SK-N-MC (cell line): ENCODE measurements around the gene CSF2RB.

Experiments
- DNase-seq: peaks from one replicate; pipeline ENCODE4 v3.0.0-alpha.2; 2011; ENCODE audit warnings: low read depth, low spot score
- H3K27ac ChIP-seq: fragments of 200-600 bp; sonication (generic); 2 replicates; pipeline ENCODE4 v1.5.1; 2016; ENCODE audit warnings: mixed run types
- H3K36me3 ChIP-seq: fragments of 200-600 bp; sonication (generic); 2 replicates; pipeline ENCODE4 v1.6.1; 2017; ENCODE audit warnings: antibody characterized with exemption, low read length, mixed read lengths; ENCODE audit not compliant: insufficient read depth
- H3K4me3 ChIP-seq: fragments of 200-600 bp; sonication (generic); 2 replicates; pipeline ENCODE4 v1.5.1; 2016
- H3K9ac ChIP-seq: fragments of 200-600 bp; sonication (generic); 2 replicates; pipeline ENCODE4 v1.8.0; 2017; ENCODE audit warnings: mixed run types, mixed read lengths; ENCODE audit not compliant: insufficient read length
- H3K9me3 ChIP-seq: fragments of 200-600 bp; sonication (generic); 2 replicates; pipeline ENCODE4 v1.6.1; 2017; ENCODE audit warnings: low read depth, mild to moderate bottlenecking, antibody characterized with exemption, low read length, moderate library complexity, mixed read lengths
- EZH2 ChIP-seq: fragments of 200-600 bp; sonication (generic); IDR thresholded peaks from one replicate; pipeline ENCODE4 v1.6.1; 2017; ENCODE audit warnings: antibody characterized with exemption
- FOXP2 ChIP-seq: optimal IDR thresholded peaks from 2 replicates; pipeline ENCODE3; 2011; ENCODE audit warnings: mild to moderate bottlenecking, moderate library complexity; ENCODE audit not compliant: insufficient read depth; ENCODE audit errors: extremely low read length, control extremely low read depth
- POLR2AphosphoS5 ChIP-seq: IDR thresholded peaks from 2 replicates; pipeline ENCODE4 v1.6.1; 2012; ENCODE audit warnings: mild to moderate bottlenecking, low read depth, low read length, borderline replicate concordance

CSF2RB gene

DNA sequence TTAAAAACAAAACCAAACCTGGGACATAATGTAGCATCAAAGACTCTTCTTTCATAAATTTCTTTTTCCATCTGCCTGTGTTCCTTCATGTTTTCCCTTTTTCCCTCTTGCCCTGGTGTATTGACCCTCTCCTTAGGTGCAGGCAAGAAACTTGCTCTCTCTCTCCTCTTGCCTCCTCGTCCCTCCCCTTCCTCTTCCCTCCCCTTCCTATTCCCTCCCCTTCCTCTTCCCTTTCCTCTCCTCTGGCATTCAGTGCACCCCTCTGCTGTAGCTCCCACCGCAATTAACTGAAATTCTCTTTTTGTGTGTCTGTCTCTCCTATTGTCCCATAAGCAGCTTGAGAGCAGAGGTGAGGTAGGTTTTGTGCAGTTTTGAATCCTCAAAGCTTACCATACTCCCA, 49.9 kb downstream of the CSF2RB start:
- Histone ChIP-seq H3K27ac (no peak overlapping the region), H3K9me3 (no peaks in the 10 kb centered on the region), H3K4me3 (no peak overlapping the region), H3K9ac (no peak overlapping the region), H3K36me3 (no peaks in the 10 kb centered on the region)
- DNase-seq, result no peak
- TF ChIP-seq EZH2 (no peak), POLR2AphosphoS5 (no peak), FOXP2 (no peak)

DNA sequence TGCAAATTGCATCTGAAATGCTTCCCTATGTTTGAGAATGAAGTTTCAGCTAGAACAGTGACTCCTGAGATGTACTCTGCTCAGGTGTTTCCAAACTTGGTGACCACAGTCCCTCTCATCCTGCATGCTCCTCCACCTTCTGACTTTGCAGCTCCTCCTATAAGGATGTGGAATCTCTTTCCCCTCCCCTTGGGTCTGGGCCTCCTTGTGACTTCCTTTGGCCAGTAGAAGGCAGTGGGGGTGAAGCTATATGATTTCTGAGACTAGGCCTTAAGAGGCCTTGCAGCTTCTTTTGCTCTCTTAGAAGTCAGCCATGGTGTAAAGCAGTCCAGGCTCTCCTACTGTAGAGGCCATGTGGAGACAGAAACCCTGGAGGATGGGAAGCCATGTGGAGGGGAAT, 50.7 kb downstream of the CSF2RB start:
- no peak for DNase-seq
- H3K27ac ChIP-seq, result no peak overlapping the region
- no peak overlapping the region for H3K4me3 ChIP-seq
- TF ChIP-seq EZH2, result no peak
- no peak for TF ChIP-seq FOXP2
- TF ChIP-seq POLR2AphosphoS5, result no peak
- H3K9me3 ChIP-seq, result no peaks in the 10 kb centered on the region
- H3K9ac ChIP-seq, result no peak overlapping the region
- no peaks in the 10 kb centered on the region for H3K36me3 ChIP-seq

DNA sequence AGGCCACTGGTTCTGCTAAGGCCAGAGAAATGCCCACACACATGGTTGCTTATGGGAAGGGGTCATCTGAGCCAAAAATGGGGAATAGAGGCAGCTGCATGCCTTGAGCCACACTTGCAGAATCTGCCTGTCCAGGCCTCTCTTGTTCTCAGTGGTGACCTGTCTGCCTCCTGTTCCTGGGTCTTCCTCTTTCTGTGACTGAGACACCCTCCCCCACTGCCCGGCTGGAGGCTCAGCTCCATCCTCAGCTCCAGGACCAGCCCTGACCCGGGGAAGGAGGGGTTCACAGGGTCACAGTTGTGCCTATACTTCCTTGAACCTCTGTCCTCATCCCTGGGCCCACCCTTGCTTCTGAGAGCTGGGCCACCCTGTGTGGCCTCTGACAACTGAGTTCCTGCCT, 52.3 kb downstream of the CSF2RB start:
- DNase-seq, result no peak
- Histone ChIP-seq H3K36me3 (no peaks in the 10 kb centered on the region), H3K27ac (no peak overlapping the region), H3K9me3 (no peaks in the 10 kb centered on the region), H3K9ac (no peak overlapping the region), H3K4me3 (no peak overlapping the region)
- TF ChIP-seq POLR2AphosphoS5 (no peak), EZH2 (no peak), FOXP2 (no peak)

DNA sequence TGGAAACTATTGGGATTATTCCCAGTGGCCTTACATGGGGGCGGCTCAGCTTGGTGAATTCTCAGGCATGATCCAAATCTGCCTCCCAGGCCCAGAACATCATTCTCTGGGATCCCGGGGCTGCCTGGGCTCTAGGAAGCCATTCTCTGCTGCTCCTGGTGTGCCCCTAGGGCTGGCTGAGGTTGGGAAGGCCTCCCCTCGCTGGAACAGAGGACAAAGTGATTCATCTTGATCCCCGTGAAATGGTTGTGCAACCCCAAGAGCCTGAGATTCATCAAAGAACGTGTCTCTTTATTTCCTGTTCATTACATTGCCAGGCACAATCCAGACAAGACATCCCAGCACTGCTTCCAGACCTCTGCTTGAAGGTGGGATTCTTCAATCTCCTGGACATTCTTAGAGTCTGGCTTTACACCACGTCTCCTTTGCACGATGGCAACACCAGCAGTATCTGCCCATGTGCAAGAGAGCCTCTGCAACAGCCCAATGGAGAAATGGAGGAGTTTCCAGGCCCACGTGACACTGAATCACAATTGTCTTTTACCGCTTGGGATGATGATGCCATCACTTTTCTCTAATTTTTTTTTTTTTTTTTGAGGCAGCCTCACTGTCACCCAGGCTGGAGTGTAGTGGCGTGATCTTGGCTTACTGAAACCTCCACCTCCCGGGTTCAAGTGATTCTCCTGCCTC, 53.6 kb downstream of the CSF2RB start:
- Histone ChIP-seq H3K4me3 (no peak overlapping the region), H3K27ac (no peak overlapping the region), H3K9ac (no peak overlapping the region), H3K9me3 (no peaks in the 10 kb centered on the region), H3K36me3 (no peaks in the 10 kb centered on the region)
- DNase-seq, result no peak
- TF ChIP-seq POLR2AphosphoS5 (no peak), EZH2 (no peak), FOXP2 (no peak)

DNA sequence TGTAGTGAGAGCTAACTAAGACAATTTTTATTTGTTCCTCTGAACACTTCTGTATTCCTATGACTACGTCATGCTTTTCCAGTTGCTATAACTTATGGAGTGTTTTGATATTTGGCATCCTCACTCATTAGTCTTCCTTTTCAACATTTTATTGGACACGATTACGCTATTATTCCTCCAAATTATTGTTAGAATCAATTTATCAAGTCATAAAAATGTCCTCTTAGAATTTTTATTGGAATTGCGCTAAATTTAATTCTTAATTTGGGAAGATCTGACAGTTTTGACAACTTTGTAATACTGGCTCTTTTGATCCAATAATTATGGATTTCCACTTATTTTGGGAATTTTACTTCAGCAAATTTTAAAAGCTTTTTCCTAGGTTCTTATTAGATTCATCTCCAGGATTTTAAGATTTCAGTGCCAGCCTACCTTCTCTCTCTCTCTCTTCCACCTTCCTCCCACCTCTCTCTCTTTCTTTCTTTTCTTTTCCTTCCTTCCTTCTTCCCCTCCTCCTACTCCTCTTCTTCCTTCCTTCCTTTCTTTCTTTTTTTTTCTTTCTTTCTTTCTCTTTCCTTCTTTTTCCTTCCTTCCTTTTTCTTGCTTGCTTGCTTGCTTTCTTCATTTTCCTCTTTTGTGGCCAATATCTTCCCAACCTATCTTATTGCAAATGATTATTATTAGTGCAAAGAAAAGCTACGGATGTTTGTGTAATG, 55.0 kb downstream of the CSF2RB start:
- Histone ChIP-seq H3K27ac (no peak overlapping the region), H3K4me3 (no peak overlapping the region), H3K36me3 (no peaks in the 10 kb centered on the region), H3K9ac (no peak overlapping the region), H3K9me3 (no peaks in the 10 kb centered on the region)
- no peak for DNase-seq
- TF ChIP-seq POLR2AphosphoS5 (no peak), FOXP2 (no peak), EZH2 (no peak)

DNA sequence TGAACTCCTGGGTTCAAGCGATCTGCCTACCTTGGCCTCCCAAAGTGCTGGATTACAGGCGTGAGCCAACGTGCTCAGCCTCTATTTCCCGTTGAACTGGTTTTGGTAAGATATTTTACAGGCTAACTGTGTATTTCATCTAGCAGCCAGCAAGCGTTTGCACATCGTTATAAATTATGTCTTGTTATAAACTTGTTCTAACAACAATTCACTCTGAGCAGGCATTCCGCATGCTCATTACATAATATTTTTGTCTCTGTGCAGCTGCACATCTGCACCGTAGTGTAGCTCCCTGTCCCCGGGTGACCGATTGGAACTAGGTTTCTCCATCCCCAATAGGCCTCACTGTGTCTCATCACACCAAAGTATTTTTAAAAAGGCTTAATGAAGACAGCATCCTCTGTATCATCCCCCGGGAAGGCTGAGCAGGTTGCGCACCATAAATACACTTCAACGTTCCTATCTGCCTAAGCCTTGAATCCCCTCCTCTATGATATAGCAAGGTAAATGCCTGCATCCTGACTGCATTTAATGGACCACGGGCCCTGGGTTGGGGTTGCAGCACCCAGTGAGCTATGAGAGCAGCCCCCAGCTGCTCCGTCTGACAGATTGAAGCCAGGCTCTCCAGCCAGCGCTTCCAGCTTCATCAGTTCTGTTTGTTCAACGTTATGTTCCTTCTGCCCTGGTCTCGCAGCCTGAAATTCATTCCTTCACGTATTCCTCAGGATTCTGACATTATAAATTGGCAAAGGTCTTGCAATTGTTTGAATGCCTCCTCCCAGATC, 58.1 kb downstream of the CSF2RB start:
- Histone ChIP-seq H3K36me3 (no peaks in the 10 kb centered on the region), H3K27ac (no peak overlapping the region), H3K9ac (no peak overlapping the region), H3K9me3 (no peaks in the 10 kb centered on the region), H3K4me3 (no peak overlapping the region)
- TF ChIP-seq EZH2 (no peak), FOXP2 (no peak), POLR2AphosphoS5 (no peak)
- DNase-seq, result no peak

DNA sequence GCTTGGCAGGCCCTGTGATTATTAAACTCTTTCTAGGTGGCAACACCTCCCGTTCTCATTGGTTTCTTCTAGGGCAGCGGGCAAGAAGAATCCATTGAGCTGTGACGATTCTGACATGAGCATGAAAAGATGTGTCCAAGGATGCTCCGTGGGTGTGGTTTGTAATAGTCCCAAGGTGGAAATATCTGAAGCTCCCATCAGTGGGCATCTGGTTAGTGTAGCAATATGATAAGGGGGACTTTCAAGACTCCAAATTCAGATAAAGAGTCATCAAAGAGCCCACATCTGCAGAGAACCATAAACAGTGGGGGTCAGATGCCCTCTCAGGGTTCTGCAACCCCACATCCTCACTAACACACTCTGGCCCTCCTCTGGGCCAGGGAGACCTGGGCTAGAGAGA, 63.2 kb downstream of the CSF2RB start:
- DNase-seq, result no peak
- Histone ChIP-seq H3K9ac (no peak overlapping the region), H3K4me3 (no peak overlapping the region), H3K36me3 (no peaks in the 10 kb centered on the region), H3K27ac (no peak overlapping the region), H3K9me3 (no peaks in the 10 kb centered on the region)
- no peak for TF ChIP-seq EZH2

DNA sequence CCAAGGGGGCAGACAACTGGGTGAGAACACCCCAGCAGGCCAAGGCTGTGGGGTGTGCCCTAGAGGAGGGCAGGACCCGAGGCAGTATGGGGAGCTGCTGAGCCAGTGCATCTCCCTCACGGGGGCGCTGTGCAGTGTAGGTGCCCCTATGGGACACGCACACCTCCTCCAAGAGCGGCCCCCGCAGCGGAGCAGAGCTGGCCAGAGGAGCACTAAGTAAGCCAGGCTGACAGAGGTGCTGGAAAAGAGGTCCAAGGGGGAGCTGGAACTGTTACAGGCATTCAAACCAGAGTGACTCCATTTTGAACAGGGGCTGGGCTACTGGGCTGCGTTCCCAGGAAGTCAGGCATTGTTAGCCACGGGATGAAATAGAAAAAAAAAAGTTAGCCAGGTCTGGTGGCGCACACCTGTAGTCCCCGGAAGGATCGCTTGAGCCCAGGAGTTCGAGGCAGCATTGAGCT, 64.0 kb downstream of the CSF2RB start:
- no peak for TF ChIP-seq EZH2
- no peak for TF ChIP-seq POLR2AphosphoS5
- no peak for TF ChIP-seq FOXP2
- DNase-seq, result no peak
- H3K9ac ChIP-seq, result peak overlapping the region; percentile 49
- H3K36me3 ChIP-seq, result no peaks in the 10 kb centered on the region
- no peaks in the 10 kb centered on the region for H3K9me3 ChIP-seq
- H3K27ac ChIP-seq, result no peak overlapping the region
- H3K4me3 ChIP-seq, result peak overlapping the region; percentile 73
